GM18861 (cell line): ENCODE measurements around the gene PCYOX1L.
"Not testable (repeated sequence)": the region's sequence is repeated elsewhere in the genome, so short reads cannot be mapped to it uniquely, and the experiment has no call there.

ENCODE experiments used
- ATAC-seq: cut with Tn5 transposase; IDR thresholded peaks from one replicate; pipeline ENCODE4 v1.9.1; 2021; ENCODE audit not compliant: unreplicated experiment

PCYOX1L gene

DNA sequence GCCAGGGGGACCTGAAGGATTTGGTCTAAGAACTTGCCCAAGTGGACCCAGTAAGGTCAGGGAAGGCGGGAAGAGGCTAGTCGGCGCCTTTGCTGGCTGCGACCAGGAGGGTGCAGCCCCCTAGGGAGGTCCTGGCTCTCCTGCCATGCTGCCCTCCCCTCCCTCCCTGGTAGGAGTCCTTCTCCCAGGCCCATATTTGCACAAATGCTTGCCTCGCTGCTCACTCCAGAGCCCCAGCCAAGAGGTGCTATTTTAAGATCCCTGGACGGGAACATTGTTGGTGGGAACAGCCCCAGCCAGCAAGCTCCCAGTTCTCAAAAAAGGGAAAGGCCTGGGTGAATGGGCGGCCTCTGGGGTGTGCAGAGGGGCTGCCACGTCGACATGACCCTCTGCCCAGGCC, 25.6 kb downstream of the PCYOX1L start:
- no peak for ATAC-seq

DNA sequence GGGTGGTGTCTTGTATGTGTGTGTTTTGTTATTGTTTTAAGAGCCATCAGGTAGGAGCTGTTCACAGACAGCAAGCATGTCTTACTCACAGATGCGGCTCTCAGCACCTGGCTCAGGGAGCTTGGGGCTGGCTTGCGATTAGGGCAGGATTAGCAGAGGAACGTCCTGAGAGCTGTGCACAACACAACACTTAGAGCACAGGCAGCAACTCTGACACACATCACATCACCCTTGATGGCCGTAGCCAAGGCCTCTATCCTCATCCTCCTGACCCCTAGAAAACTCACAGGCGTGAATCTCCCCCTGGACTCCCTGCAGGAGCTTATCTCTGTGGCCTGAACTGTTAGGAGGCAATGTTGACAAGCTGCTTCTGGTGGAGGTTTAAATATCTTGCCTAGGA, 28.3 kb downstream of the PCYOX1L start:
- no peak for ATAC-seq

DNA sequence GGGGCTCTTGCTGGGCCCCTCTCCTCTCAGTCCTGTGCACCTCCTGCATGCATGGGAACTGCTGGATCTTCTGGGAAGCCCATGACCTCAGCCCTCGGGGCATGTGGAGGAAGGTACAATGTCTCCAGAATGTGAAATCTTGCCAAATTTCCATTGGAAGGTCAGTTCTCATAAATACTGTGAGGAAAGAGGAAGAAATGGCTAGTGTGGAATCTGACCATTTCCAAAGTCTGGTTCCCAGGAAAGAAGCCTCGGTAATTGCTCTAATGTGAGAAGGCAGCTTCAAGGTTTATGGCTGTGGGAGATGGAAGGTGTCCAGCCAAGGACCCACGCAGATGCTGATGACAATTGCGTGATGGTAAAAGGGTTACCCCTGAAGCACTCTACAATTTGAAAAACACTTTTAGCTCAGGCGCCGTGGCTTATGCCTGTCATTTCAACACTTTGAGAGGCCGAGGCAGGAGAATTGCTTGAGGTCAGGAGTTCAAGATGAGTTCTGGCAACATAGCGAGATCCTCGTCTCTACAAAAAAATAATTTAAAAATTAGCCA, 29.3 kb downstream of the PCYOX1L start:
- no peak for ATAC-seq

DNA sequence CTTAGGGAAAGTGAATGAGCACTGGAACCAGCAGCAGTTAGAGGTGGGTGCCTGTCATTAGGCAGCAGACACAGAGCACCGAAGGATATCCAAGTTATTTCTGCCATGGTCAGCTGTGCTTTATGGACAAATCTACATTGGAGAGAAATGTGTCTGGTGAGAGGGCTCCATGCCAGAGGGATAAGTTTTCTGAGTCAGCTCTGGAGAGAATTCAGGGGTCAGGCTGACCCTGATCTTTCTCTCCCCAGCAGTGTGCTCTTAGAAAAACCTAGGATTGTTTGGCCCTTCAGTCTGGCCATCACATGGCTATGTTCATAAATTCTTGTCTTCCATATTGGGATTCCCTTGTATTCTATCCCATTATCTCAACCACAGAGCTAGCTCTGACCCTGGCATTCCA, 30.1 kb downstream of the PCYOX1L start:
- ATAC-seq, result no peak

DNA sequence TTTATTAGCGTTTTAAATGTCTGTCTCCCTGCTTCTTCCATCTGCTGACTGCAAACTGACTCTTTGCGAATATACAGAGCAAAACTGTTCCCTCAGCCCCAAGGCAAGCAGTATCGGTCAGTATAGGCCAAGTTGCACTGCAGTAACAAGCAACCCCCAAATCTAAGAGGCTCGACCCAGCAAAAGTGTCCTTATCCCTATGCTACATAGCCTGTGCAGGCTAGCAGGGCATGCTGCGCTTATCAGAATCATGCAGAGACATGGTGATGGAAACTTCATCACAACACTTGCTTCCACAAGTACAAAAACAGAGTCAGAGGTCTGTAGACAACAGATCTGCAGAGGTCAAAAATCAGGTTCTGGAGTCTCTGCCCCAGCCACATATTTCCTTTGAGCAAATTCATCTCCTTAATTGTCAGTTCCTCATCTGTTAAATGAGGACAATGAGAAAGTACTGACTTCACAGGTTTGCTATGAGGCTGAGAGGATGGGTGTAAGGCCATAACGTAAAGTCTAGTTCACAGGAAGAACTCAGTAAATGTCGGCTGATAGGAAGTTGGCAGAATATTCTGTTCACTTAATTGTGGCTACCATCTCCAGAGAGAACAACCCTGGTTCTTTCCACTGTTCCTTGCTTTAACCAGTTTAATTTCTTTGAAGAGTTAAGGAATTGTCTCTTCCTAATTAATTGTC, 30.8 kb downstream of the PCYOX1L start:
- ATAC-seq, result no peak

GRCh38 chr5:149389552-149390495, 32.0 kb downstream of the PCYOX1L start:
- ATAC-seq, result no peak

- ATAC-seq, result not testable (repeated sequence)
Measured at GRCh38 chr5:149391076-149391475, 33.2 kb downstream of the PCYOX1L start.

- no peak for ATAC-seq
Measured at GRCh38 chr5:149391524-149391923, 33.7 kb downstream of the PCYOX1L start.

DNA sequence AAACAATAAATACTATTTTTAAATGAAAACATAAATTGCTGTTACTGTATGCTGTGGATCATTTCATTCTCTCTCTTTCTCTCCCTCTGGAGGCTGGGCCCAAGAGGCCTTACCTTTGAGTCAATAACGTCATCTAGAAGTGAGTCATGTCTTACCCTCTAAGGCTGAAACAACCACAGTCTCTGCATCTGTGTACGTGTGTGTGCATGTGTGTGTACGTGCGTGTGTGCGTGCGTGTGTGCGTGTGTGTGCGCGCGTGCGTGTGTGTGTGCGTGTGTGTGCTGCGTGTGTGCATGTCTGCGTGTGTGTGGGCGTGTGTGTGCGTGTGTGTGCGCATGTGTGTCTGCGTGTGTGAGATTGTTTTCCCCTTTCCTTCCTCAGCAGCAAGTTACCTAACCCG, 34.9 kb downstream of the PCYOX1L start:
- ATAC-seq, result no peak

- ATAC-seq, result not testable (repeated sequence)
Measured at GRCh38 chr5:149394996-149395395, 37.1 kb downstream of the PCYOX1L start.

- ATAC-seq, result no peak
Measured at GRCh38 chr5:149397530-149397929, 39.7 kb downstream of the PCYOX1L start.

DNA sequence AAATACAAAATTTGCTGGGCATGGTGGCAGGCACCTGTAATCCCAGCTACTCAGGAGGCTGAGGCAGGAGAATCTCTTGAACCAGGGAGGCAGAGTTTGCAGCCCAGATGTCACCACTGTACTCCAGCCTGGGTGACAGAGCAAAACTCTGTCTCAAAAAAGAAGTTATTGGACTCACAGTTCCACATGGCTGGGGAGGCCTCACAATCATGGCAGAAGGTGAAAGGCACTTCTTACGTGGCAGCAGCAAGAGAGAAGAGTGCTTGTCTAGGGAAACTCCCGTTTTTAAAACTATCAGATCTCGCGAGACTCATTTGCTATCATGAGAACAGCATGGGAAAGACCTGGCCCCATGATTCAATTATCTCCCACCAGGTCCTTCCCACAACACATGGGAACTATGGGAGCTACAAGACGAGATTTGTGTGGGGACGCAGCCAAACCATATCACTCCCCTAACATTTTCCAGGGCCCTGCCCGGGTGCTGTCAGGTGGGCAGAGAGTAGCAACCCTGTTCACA, 41.0 kb downstream of the PCYOX1L start:
- ATAC-seq, result not testable (repeated sequence)

- ATAC-seq, result no peak
Measured at GRCh38 chr5:149399775-149400174, 41.9 kb downstream of the PCYOX1L start.

- no peak for ATAC-seq
Measured at GRCh38 chr5:149400304-149400703, 42.5 kb downstream of the PCYOX1L start.

- ATAC-seq, result no peak
Measured at GRCh38 chr5:149401051-149401450, 43.2 kb downstream of the PCYOX1L start.

- no peak for ATAC-seq
Measured at GRCh38 chr5:149402291-149402690, 44.4 kb downstream of the PCYOX1L start.

GRCh38 chr5:149403923-149404745, 46.3 kb downstream of the PCYOX1L start:
- ATAC-seq, result no peak

DNA sequence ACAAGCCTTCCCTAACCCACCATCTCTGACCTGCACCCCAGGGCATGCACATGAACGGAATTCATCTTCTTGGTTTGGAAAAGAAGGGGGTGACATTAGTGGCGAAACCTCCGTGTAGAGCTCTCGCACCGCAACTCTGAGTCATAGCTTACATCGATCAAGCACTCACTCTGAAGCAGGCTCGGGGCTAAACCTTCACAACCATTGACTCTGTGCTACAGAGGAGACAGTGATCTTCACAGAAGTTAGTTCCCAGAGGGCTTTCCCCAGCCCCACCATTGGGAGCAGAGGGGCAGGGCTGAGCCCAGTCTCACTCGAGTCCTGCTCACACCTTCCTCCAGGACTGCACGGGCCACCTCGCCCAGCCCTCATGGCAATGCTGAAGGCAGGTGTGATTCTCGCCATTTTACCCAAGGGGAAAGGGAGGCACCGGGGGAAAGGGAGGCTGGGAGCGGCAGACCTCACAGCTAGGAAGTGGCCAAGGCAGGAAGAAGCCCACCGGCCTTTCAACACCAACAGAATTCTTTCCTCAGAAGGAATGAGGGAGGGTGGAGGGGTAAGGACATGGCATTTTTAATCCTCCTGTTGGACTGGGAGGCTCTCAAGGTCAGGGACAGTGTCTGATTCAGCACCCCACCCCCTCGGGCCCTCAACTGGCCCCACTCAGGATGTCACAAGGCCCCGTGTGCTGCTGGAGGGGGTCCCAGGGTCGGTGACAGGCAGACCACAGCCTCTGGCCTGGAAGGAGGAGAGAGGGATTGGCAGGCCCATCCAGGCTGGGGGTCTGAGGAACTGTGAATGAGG, 47.1 kb downstream of the PCYOX1L start:
- ATAC-seq, result no peak

GRCh38 chr5:149405550-149406202, 47.8 kb downstream of the PCYOX1L start:
- no peak for ATAC-seq
